HG03575 (cell line): ENCODE results near the gene SMYD3.
"Not testable (repeated sequence)": the region's sequence is repeated elsewhere in the genome, so short reads cannot be mapped to it uniquely, and the experiment has no call there.

ENCODE experiments used
- ATAC-seq: cut with Tn5 transposase; IDR thresholded peaks from one replicate; pipeline ENCODE4 v1.9.1; 2021; ENCODE audit not compliant: unreplicated experiment, insufficient number of reproducible peaks, low FRiP score; ENCODE audit errors: extremely low read depth

Gene SMYD3

DNA sequence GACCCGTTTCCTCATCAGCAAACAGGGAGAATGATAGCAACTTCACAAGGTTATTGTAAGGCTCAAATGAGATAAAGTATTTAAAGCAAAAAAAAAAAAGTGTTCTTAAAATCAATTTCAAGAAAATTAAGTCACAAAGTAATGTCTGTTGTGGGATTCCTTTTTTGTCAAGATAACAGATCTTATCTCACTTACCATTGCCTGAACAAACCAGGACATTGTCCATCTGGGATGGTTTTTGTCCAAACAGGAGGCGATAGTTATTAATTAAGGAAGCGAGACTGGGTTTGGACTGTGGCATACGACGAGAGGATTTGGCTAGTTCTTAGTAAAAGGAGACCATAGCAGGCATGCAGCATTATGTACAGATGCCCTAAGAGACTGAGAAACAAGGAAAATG is 458.4 kb downstream of the SMYD3 start:
- no peak for ATAC-seq

DNA sequence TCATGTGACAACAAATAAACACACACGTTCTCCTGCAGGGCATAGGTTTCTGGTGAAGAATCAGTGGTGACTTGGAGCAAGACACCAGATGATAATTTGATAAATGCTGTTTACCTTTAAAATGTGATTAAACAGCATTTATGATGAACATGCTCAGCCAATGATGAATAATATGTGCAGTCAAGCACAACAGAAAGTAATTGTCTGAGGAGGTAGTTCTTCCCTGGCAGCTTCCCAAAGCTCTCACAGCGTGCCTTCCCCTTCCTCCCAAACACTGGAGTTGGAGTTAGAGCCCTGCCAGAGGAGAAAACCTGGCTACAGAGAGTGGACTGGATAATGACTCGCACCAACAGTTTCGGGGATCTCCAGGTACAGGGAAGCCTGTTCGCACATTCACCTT is 463.5 kb downstream of the SMYD3 start:
- no peak for ATAC-seq

DNA sequence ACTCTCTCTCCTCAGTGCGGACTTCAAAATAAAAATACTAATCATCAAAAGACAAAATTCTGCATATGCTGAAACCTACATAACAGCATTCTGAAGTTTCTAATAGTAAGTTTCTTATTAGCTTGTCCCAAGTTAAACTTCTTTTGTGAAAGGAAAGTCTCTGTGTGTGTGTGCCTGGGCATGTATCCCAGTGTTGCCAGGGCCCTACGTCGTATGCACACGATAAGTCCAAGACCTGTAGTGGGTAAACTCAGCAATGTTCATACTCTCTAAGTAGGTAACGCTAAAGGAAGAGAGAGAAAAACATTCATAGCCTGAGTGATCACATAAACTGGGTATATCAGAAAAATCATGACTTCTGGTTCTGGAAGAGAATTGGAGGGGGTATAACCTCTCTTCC is 465.7 kb downstream of the SMYD3 start:
- no peak for ATAC-seq

DNA sequence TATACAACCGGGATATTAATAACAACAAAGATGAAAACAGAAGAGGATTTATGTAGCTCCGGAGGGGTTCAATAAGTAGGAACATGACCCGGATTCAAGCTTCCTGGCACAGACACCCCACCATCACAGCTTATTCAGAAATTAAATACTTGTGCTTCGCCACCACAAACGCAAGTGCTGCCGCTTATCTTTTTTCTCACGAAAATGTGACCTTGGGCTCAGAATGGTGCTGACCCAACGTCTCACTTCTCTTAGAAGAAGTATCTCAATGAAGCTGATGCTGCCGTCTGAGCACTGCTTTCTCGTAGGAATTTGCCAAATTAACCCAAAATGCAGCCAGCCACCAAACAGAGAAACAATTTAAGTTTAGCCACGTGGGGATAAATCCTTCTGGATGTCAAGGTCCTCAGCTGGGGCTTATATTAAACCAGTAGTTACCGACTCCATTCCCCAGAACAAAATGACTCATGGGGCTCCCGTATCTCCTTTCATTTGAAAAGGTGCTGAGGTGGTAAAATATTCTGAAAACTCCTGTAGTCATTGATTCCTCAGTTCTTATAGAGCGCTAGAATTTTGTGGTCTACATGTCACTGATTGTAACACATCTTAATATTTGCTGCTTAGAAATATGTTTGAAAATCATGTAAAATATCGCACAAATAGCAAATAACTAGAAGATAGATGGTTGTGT is 466.7 kb downstream of the SMYD3 start:
- no peak for ATAC-seq

DNA sequence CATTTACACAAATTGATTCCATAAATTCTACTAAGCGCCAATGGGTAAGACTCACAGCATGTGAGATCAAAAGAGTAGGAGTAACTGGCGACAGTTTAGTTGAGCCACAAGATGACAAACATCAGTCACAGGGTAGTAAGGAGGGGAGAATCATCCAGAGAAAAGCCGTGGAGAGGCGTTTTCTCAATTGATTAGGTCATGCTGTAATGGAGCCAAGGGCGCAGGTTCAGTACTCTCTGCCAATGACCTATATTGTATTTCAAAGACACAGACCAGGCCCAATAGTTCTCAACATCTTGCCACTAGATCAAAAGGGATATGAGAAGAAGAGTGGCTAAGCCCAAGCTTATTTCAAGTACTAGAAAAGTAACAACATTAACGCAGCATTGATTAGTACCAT is 467.5 kb downstream of the SMYD3 start:
- no peak for ATAC-seq

DNA sequence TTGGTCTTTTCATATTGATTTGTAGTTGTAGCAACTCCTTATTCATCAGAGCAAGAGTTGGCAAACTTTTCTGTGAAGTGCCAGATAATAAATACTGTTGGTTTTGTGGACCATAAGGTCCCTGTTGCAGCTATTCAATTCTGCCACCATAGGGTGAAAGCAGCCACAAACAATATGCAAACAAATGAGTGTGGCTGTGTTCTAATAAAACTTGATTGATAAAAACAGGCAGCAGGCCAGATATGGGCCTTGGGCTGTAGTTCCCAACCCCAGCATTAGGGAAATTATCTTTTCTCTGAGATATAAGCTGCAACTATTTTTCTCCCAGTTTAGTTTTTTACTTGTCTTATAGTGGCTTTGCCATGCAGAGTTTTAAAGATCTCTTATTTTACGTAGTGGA is 469.2 kb downstream of the SMYD3 start:
- no peak for ATAC-seq

DNA sequence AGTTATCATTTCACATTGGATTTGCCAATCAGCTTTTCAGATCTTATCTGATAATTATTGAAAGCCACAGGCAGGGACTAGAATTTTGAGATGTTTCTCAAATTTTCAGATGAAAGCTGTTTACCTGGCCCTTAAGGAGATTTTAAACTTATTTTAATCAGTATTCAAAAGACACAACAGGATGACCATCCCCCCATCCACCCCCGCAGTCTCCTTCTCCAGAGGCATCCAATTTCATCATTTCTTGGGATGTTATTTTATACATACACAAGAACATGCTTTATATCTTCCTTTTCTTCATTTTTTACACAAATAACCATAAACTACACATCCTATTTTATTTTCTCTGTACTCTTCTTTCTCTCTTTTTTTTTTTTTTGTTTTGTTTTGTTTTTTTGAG is 470.9 kb downstream of the SMYD3 start:
- no peak for ATAC-seq

DNA sequence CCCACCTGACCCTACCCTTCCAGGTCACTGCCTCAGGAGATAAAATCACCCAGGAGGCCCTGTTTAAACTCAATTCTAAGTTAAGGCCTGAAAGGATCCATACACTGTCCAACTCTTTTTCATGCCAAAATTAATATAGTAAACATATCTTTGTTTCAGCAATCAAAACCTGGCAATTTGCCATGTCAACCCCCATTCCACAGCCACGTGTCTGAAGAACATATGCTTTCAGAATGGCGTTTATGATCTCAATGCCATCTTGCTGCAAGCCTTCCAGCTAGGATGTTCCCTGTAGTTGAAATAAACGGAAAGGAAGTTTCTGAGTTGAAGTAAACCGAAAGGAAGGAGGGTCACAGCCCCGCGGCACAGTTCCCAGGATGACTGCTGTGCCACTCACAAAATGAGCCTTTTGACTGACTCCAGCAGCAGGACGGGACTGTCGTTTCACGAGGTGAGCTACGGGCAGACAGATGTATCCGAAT is 472.0 kb downstream of the SMYD3 start:
- ATAC-seq = no peak

DNA sequence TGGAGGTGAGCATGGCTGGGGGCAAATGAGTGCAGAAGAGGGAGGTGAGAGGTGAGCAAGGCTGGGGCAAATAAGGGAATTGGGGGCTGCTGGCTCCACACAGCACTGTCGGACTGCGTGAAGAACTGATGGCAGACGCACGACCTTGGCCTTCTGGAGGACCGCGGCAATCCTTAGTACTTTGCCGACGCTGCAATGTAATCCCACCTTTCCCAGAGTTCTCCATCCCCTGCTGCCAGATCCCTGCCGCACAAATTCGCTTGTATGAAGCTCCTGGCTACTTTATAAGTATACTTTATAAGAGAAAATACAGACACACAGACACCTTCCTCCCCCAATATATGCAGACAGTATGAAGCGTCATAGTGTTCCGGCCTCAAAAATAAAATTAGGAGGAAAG is 472.4 kb downstream of the SMYD3 start:
- no peak for ATAC-seq

DNA sequence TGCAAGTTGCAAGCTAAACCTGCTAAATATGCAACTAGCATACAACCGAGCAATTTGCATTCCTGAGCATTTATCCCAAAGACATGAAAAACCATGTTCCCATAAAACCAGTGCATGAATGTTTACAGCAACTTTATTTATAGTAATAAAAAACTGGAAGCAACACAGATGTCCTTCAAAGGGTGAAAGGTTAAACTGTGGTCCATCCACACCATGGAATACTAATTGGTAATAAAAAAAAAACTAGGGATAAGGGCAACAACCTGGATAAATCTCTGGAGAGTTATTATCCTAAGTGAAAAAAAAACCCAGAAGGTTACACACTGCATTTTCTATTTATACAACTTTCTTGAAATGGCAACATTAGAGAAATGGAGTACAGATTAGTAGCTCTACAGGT is 474.1 kb downstream of the SMYD3 start:
- ATAC-seq = no peak

DNA sequence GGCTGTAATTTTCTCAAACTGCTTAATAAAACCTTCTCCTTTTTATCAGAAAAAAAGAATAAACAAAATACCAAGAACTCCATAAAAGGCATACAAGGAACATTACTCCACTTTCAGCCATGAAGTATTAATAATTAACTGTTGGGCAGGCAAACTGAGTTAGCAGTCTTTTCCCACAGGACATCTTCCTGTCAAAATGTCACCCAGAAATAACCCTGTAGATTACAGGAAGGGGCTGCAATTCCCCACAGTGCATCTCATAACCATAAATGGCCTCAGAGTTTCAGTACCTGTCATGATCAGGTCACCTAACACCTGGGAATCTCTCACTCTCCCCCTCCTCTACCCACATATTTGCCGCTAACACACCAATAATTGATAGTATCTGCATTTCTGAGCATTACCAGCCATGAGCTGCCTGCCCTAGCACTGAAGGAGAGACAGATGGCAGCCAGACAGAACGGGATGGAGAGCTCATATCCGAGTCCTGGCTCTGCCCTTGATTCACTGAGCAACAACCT is 475.0 kb downstream of the SMYD3 start:
- no peak for ATAC-seq

DNA sequence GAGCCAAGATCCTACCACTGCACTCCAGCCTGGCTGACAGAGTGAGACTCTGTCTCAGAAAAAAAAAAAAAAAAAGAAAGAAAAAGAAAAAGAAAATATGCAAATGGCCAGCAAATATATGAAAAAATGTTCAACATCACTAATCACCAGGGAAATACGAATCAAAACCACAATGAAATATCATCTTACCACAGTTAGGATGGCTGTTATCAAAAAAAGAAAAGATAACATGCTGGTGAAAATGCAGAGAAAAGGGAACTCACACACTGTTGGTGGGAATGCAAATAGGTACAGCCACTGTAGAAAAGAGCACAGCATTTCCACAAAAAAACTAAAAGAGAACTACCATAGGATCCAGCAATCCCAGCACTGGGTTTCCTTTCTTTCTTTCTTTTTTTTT is 477.5 kb downstream of the SMYD3 start:
- ATAC-seq = no peak

DNA sequence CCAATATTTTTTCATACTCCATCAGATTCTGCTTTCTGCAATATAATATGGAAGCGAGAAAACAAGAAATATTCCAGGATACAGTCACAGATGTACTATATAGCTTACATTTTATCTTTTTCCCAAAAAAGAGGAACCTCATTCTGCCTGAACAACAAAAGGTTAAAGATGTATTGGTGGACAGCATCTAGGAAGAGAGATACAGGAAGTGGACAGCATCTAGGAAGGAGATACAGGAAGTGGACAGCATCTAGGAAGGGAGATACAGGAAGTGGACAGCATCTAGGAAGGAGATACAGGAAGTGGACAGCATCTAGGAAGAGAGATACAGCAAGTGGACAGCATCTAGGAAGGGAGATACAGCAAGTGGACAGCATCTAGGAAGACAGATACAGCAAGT is 483.0 kb downstream of the SMYD3 start:
- ATAC-seq = not testable (repeated sequence)

DNA sequence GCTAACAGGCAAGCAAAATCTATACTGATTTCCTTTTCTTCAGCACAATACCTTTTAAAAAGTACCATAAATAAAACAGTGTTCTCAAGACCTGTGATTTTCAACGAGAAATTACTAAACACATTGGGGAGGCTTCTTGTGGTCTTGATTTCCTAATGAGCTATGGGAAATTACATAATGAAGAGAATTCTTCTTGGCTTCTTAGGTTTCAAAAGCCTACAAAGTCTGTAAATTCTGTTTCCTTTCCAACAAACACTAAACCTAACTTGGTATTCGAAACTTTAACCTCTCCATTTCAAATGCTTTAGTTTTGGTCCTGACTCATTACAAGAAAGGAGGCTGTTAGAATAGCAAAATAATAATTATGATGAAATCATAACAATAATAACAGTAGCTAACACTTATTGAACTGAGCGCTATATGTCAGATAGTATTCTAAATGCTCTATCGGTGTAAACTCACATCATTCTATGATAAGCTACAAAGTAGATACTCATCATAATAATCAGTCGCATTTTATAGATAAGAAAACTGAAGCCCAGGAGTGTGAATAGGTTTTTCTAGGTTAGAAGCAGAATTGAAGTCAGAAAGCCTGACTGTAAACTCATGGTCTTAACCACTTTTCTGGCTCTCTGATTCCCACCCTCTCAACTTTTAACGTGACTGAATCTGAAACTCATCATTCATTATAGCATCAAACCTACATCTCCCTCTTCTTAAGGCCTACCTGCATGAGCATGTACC is 486.7 kb downstream of the SMYD3 start:
- ATAC-seq = no peak

DNA sequence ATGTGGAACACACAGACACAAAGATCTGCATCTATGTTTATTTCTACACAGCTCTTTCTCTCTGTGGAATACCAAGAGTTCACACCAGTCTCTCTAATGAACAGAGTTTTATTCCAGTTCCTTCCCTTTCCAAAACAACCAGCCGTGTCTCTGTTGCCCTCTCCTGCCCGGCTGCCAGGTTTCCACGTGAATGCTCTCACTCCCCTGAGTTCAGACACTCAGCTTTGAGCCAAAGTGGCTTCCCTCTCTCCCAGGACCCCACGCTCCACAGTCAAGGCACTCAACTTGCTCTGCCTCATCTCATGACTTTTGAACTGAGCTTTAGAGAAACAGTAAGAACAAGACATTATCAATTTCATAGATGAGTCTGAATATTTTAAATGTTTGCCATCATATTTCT is 488.9 kb downstream of the SMYD3 start:
- ATAC-seq = no peak

DNA sequence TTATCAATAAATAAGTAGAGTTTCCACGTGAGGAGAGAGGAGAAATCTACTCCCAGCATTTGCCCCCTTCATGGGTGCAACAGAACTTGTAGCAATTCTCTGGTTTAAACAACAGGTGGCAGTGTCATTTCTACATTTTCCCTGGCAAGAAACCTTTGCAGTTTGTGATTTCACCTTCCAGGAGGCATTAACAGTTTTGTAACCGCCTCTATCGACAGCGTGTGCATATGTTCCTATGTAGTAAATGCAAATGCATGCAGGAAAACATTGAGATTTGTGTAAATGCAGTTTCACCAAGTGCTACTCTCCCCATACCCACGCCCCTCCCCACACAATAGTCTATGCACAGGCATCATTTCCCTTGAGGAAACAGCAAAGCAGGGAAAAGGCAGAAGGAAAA is 494.7 kb downstream of the SMYD3 start:
- no peak for ATAC-seq

DNA sequence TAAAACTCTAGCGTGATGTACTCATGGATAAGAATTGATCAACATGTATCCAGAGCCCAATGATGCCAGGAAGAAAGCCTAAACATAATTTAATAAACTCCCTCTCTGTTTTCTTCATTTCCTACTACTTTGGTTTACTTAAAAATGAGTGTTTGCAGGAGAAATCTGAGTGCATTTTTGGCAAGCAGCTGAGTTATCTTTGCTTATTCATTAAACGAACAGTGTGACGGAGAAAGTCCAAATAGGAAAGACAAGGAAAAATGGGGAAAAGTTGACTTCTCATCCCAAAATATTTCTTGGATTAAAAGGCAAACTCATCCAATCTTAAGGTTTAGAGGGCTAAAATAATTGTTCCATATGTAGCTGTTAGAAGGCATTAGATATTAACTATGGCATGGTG is 496.7 kb downstream of the SMYD3 start:
- no peak for ATAC-seq

DNA sequence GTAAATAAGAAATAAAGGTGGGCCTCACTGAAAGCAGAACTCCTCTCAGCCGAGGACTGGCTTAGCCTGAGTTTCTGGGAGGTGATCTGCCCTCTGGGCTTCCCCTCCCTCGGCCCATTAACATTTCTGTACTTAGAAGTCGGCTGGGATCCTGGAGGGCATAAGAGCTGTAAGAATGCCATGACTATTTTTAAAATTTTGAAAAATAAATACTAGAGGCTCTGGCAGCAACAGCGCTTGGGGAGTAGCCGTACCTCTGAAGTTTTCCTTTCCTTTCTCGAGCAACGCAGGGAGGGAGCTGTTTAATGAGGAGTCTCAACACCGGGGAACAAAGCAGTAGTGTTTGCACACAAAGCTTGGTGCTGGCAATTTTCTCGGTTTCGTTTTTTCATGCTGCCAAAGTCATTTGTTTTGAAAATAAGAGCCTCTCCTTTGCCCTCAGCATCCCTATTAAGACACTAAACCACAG is 498.7 kb downstream of the SMYD3 start:
- ATAC-seq = no peak

DNA sequence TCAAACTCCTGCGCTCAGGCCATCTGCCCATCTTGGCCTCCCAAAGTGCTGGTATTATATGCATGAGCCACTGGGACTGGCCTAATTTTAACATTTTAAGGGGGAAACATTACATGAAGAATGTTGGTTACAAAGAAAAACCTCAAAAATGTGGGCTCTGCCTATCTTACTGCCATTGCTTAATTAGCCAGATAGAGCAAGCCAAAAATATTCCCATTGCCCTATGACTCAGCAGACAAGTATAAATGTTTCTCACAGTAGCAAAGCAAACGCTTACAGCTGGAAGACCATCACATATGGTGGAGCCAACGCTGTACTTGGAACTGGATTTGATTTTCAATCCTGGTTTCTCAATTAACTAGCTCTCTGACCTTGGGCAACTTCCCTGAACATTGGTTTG is 502.0 kb downstream of the SMYD3 start:
- no peak for ATAC-seq

DNA sequence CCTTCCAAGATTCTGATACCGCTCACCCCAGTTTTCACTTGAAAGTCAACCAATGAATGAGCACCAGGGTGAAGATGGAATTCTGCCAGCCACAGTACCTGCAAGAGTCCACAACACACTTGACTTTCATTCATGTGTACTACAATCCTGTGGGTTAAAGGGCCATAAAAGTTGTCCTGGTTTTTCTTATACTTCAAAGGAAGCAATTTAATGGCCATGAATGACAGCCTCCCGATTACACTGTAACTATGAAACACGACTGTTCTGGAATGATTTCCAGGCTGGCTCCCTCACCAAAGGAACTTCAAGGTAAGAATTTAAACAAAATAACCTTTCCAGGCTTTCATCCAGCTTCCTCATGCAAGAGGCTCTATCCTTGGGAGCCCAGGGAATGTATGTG is 502.8 kb downstream of the SMYD3 start:
- no peak for ATAC-seq

DNA sequence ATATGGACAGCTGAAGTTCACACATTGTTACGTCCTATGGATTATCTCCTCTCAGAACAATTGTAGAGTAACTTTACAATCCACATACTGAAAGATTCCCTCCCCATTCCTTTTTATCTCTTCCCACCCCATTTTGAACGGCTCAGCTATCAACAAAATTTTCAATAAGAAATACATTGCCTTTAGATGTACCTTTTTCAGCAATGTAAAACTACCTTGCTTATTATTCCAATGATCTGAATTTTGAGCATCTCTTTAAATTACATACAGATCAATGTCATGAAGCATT is 503.7 kb downstream of the SMYD3 start:
- ATAC-seq = no peak
